ENCODE data around the gene NBPF8.
A peak's percentile ranks its signal among the peaks of the same experiment; 100 is the strongest.
"Not testable (repeated sequence)": the region's sequence is repeated elsewhere in the genome, so short reads cannot be mapped to it uniquely, and the experiment has no call there.

Gene NBPF8, protein sequence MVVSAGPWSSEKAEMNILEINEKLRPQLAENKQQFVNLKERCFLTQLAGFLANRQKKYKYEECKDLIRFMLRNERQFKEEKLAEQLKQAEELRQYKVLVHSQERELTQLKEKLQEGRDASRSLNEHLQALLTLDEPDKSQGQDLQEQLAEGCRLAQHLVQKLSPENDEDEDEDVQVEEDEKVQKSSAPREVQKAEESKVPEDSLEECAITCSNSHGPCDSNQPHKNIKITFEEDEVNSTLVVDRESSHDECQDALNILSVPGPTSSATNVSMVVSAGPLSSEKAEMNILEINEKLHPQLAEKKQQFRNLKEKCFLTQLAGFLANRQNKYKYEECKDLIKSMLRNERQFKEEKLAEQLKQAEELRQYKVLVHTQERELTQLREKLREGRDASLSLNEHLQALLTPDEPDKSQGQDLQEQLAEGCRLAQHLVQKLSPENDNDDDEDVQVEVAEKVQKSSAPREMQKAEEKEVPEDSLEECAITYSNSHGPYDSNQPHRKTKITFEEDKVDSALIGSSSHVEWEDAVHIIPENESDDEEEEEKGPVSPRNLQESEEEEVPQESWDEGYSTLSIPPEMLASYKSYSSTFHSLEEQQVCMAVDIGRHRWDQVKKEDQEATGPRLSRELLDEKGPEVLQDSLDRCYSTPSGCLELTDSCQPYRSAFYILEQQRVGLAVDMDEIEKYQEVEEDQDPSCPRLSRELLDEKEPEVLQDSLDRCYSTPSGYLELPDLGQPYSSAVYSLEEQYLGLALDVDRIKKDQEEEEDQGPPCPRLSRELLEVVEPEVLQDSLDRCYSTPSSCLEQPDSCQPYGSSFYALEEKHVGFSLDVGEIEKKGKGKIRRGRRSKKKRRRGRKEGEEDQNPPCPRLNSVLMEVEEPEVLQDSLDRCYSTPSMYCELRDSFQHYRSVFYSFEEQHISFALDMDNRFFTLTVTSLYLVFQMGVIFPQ

DNA sequence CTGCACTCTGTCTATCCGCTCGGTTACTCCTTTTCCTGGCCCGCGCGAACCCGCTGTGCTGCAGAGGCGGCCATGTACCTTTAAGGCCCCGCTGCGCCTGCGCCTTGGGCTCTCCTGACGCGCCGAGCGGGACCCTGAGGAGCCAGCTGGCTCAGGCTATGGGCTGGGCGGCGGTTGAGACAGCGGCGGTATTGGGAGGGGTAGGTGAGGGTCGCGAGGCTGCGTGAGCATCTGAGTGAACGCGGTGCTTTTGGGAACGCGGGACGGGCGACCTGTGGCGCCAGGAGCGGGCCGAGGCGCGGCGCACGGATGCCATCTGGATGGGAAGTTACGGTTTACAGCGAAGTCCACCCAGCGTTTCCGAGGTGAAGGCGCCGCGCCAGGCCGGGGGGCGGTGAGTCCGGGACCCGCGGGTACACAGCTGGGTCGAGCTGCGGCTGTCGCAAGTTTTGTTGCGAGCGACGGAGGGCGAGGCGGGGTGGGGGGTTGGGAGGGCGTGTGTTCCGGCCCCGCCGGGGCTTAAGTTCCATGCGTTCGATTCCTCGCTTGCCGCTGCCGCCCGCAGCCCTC lies at the start of gene NBPF8:
TSS of gene NBPF8 (plus strand) at position 125 of the 570 bp plus-strand sequence. CDS start 21,488 bp downstream, outside the sequence.
- peak; percentile 36 for DNase-seq

DNA sequence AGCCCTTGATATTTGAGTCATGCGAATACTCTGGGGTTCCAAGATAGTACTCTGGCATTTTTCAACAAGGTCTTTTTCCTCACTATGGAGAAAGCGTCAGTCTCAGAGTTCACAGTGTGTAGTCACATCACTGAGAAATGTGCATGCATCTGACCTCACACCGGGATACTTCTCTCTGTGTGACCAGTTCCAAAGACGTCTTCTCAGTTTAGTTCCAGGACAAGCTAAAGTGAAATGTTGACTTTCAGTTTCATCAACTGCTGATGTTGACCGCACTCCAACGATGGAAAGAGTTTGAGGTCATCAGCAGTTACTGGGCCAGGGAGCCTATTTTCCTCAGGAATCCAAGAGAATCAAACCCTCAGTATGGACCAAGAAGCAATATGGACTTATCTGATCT lies 47.1 kb upstream of the NBPF8 start:
- not testable (repeated sequence) for DNase-seq

DNA sequence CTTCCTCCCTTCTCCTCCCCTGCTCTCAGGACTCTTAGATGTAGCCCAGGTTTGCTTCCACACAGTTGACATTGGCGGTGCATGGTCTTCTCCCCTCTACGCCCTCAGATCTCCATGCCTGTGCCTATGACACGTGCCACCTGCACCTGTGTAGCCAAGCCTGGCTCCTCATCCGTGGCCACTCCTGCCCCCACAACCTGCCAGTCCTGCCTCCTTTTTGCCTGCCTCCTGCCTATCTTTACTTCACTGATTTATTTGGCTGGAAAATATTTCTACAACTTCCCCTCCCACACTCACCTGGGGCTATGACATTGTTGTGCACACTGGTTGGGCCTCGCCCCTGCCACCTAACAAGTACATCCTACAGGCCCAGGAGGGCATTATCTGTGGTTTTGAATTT lies 28.2 kb upstream of the NBPF8 start:
- not testable (repeated sequence) for DNase-seq

DNA sequence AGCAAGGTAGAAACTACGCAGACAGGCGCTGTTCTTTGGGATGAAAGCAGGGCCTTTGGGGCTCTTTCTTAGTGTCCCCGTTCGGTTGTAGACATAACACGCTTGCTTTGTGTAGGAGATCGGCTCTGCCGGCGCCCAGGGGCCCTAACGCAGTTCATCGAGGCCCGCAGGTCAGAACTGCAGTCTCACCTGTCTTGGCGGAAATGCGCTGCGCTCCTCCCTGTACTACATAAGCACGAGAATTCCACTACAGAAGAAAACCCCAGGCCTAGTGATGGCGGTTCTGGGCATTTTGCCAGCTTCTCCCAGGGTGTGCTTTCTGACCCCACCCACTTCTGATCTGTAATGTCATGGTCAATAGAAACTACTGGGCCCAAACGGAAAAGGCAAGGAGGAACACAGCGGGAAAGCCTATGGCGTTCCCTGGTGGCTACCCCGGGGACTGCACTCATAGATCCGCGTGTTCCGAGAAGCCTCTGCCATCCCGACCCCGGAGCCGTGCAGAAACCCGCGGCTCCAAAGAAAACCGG lies 26.2 kb upstream of the NBPF8 start:
- not testable (repeated sequence) for DNase-seq

DNA sequence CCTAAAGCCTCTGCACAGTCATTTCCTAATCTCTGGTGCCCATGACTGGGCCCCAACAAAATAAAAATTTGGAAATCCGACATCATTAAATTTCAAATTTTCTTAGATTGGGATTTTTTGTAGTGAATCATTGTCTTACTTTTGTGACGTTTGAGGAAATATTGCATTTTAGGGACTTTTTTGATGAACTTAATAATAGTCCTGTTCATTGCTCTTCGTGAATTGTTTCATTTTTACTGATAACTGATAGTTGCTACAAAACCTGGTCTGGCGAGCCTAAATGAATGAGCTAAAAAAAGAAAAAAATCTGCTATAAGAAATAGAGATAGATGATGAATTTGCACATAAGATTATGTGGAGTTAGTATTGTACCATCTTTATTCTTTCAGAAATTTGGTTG lies 23.5 kb upstream of the NBPF8 start:
- not testable (repeated sequence) for DNase-seq

DNA sequence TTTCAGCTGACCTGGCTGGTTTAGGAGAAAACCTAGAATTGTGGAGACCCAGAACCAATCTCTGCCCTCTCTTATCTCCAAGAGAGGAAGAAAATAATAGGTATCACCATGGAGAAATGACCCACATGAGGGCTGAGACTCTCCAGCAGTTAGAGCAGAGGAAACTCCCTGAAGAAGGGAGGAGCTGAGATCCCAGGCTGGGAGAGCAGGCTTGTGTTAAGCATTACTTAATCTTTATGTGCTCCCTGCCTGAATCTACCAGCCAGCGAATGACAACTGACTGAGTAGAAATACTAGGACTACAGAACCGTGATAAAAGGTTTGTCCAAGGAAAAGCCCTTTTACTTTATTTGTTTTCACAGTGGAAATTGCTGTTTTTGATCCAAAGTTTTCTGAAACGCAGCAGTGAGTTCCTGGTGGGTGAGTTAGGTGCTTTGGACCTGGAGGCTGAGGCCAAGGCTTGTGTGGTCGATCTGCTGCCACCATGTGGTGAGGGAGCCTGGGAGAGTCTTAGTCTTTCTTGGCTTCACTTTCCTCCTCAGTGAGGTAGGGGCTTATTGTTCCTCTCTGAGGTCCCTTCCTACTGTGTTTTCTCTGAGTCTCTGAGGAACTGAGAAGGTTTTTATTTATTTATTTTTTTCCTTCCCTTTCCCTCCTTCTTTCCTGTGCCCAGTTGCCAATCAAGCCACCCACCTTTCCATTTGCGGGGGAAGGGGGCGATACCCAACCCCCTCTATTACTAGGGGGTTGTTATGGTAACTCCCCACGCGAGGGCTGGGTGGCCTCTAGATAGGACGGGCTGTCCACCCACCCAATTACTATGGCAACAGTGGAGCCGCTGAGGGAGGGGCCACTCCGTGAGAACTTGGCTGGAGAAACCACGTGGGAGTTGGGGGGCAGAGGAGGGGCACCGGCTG lies 21.3 kb upstream of the NBPF8 start:
- DNase-seq, result not testable (repeated sequence)

DNA sequence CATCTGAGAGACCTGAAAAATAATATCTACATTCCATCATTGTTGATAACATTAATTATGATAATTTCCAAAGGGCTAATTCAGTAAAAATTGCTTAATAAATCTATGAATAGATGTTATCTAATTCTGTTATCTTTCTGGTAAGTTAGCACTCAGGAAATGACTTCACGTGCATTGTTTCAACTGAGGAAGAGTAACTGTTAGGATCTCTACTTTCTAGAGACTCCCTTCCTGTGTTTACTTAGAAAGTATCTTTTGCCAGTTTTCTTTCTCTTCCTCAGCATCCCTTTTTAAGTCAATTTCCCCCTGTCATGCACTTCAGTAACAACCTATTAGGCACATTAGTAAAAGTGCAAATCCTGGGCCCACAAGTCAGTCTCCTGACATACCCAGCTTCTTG lies 9.5 kb upstream of the NBPF8 start:
- DNase-seq, result not testable (repeated sequence)

DNA sequence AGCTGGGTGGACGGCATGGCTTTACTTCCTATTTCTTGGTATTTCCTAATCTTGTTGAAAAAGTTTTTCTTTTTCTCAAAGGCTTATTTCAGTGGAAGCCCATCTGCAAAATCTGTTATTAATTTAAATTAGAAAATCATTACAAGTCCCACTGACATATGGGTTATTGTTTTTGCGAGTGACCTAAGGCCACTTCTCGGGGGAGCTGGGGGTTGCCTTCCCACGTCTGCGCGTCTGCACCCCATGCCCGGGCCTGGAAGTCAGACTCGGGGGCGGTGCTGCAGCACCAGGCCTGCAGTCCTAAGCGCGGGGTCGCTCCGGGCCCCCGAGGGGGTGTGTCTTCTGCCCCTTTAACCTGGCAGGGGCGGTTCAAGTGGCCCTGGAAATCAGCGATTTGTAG lies 384 bp upstream of the NBPF8 start:
- not testable (repeated sequence) for DNase-seq

DNA sequence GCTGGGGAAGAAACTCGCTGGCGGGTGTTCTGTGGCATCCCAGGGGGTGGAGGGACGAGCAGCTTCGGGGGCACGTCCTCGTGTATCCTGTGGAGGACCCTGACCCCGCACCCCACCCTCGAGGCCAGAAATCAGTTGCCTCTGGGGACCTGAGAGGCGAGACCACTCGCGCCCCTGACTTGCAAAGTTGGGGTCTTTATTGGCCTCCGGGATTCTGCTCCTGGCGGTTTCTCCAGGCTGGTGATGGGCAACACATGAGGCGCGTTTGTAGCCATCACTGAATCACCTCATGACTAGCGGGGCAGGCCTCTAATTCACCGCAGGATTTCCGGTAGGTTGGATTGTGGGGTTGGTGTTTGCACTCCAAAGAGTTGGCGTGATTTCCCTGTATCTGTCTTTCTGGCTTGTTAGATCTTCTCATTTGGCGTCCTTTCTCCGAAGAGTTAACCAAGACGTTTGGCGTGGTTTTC lies 692 bp downstream of the NBPF8 start:
- DNase-seq, result not testable (repeated sequence)

DNA sequence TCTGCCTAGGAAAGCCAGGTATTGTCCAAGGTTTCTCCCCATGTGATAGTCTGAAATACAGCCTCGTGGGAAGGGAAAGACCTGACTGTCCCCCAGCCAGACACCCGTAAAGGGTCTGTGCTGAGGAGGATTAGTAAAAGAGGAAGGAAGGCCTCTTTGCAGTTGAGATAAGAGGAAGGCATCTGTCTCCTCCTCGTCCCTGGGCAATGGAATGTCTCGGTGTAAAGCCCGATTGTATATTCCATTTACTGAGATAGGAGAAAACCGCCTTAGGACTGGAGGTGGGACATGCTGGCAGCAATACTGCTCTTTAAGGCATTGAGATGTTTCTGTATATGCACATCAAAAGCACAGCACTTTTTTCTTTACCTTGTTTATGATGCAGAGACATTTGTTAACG lies 10.2 kb downstream of the NBPF8 start:
- DNase-seq, result not testable (repeated sequence)

DNA sequence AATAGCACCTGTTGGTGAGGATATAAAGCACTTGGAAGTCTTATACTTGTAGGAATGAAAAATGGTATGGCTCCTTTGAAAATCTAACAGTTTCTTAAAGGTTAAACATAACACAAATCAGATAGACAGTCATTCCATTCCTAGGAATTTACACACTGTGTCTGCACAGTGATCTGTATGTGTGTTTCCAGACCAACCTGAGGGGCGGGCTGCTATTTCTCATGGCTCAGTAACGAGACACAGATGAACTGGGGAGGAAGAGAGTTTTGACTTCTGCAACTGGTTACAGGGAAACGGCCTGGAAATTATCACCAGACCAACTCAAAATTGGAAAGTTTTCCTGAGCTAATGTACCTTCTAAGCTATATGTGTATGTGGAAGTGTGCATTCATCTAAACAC lies 16.8 kb downstream of the NBPF8 start:
- not testable (repeated sequence) for DNase-seq

DNA sequence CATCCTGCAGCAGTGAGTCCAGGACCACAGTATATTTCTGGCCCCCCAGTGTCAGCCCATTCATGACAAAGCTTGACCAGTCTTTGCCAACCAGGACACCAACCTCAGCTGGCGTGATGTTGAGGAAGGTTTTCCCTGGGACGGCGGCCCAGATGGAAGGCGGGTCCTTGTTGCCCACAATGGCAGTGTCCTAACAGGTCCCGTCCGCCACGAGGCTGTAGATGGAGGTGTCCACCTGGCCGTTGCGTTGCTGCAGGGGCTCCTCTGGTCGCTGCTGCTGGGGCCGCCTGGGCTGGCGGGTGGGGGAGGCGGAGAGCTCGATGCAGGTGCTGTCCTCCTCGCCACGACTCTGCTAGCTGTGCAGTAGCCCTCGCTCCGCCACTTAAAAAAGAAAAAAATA lies 19.0 kb downstream of the NBPF8 start:
- DNase-seq, result not testable (repeated sequence)

DNA sequence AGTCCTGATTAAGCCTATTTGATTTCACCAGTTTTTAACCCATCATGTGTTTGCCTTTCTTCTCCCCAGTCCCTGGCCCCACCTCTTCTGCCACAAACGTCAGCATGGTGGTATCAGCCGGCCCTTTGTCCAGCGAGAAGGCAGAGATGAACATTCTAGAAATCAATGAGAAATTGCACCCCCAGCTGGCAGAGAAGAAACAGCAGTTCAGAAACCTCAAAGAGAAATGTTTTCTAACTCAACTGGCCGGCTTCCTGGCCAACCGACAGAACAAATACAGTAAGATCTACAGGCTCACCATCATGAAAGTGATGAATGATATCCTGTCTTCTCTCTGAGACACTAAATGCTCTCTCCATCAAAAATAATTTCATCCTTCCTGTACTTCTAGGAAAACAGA lies 34.3 kb downstream of the NBPF8 start:
- DNase-seq, result not testable (repeated sequence)

All from GDM1 (cell line).